Keratinocyte (primary cell): ENCODE measurements around the gene TPM1. TPM values are rescaled to one million over a fixed set of nuclear protein-coding genes. Genes with fewer than 3 reads are reported as not detected.

Experiments used
- DNase-seq: peaks from one replicate; pipeline ENCODE4 v3.0.0-alpha.2; 2011; ENCODE audit warnings: low read depth, missing footprints, low spot score
- FAIRE-seq: peaks from 2 replicates; lab custom pipeline; 2011; peaks lifted over from hg19 to GRCh38; lab: Jason Lieb, UNC
- H2AFZ ChIP-seq: 2 replicates; pipeline ENCODE4 v1.6.0; 2012; ENCODE audit warnings: low read length, control low read depth, inconsistent platforms; ENCODE audit not compliant: control insufficient read depth
- H3K27ac ChIP-seq: 2 replicates; pipeline ENCODE4 v1.5.1; 2011; ENCODE audit warnings: low read length; ENCODE audit not compliant: control insufficient read depth, insufficient read depth
- H3K27me3 ChIP-seq: 3 replicates; pipeline ENCODE4 v1.6.0; 2011; ENCODE audit warnings: low read length; ENCODE audit not compliant: control insufficient read depth, insufficient read depth; ENCODE audit errors: extremely low read depth
- H3K36me3 ChIP-seq, 2 experiments: 2 replicates in 1 of 2; 3 replicates in 1 of 2; pipeline ENCODE4 v1.5.1; 2011; ENCODE audit warnings: low read length in 2 of 2, mild to moderate bottlenecking in 1 of 2; ENCODE audit not compliant: control insufficient read depth in 2 of 2, insufficient read depth in 2 of 2; ENCODE audit errors: extremely low read depth in 1 of 2
- H3K4me1 ChIP-seq: 3 replicates; pipeline ENCODE4 v1.5.1; 2011; ENCODE audit warnings: low read length; ENCODE audit not compliant: control insufficient read depth, insufficient read depth; ENCODE audit errors: extremely low read depth
- H3K4me2 ChIP-seq: 3 replicates; pipeline ENCODE4 v1.6.0; 2011; ENCODE audit warnings: low read depth, low read length; ENCODE audit not compliant: control insufficient read depth, insufficient read depth; ENCODE audit errors: extremely low read depth
- H3K4me3 ChIP-seq, 3 experiments: fragments of 200-600 bp in 1 of 3; sonication (generic) in 1 of 3; 2 replicates in 2 of 3; 3 replicates in 1 of 3; pipeline ENCODE4 v1.5.1; 2011 to 2016; ENCODE audit warnings: low read length in 3 of 3, mild to moderate bottlenecking in 3 of 3, control low read depth in 2 of 3, inconsistent platforms in 1 of 3, low read depth in 1 of 3, mixed read lengths in 1 of 3, mixed run types in 1 of 3, moderate library complexity in 1 of 3; ENCODE audit not compliant: control insufficient read depth in 2 of 3, insufficient read depth in 2 of 3; ENCODE audit errors: extremely low read depth in 1 of 3
- H3K79me2 ChIP-seq: 2 replicates; pipeline ENCODE4 v1.6.0; 2012; ENCODE audit warnings: low read length; ENCODE audit not compliant: control insufficient read depth, insufficient read depth
- H3K9ac ChIP-seq: 3 replicates; pipeline ENCODE4 v1.6.0; 2011; ENCODE audit warnings: low read length; ENCODE audit not compliant: control insufficient read depth, insufficient read depth; ENCODE audit errors: extremely low read depth
- H3K9me1 ChIP-seq: 3 replicates; pipeline ENCODE4 v1.6.0; 2011; ENCODE audit warnings: low read length; ENCODE audit not compliant: control insufficient read depth, insufficient read depth; ENCODE audit errors: extremely low read depth
- H3K9me3 ChIP-seq: 2 replicates; pipeline ENCODE4 v1.5.1; 2012; ENCODE audit warnings: low read depth, low read length; ENCODE audit not compliant: control insufficient read depth
- H4K20me1 ChIP-seq: 3 replicates; pipeline ENCODE4 v1.6.0; 2011; ENCODE audit warnings: low read length; ENCODE audit not compliant: control insufficient read depth, insufficient read depth; ENCODE audit errors: extremely low read depth
- EZH2 ChIP-seq: IDR thresholded peaks from one replicate; pipeline ENCODE4 v1.6.1; 2012; ENCODE audit warnings: inconsistent platforms, mild to moderate bottlenecking, low read length, moderate library complexity
- dilution Hi-C: fragments of 300-500 bp; cut with MboI; formaldehyde crosslinking; loops from one replicate; pipeline ENCODE4 v1.7.0; 2020; ENCODE audit warnings: low sequenced_read_pairs; ENCODE audit not compliant: extremely low pct_ligation_motif_present
- polyA plus RNA-seq, 5 experiments: library from polyadenylated mRNA; depleted of rRNA in 3 of 5; stranded (reverse) in 3 of 5; stranded (forward) in 1 of 5; unstranded in 1 of 5; fragments of >200 nt; gene quantifications; 1 replicate in 1 of 5; 2 replicates in 3 of 5; 3 replicates in 1 of 5; pipeline versions ENCODE4 v1.2.1 to v1.2.3, GENCODE V29; 2011 to 2012; ENCODE audit warnings: missing spikeins in 2 of 5, low read depth in 1 of 5, low replicate concordance in 1 of 5
- TF ChIP-seq, protein P1 (sequence below), 3 experiments: IDR thresholded peaks in 1 of 3; conservative IDR thresholded peaks in 1 of 3; optimal IDR thresholded peaks in 1 of 3; 2 replicates in 2 of 3; 3 replicates in 1 of 3; pipeline versions ENCODE3 to v1.5.1; 2011; ENCODE audit warnings: low read length in 3 of 3, mild to moderate bottlenecking in 3 of 3, moderate library complexity in 2 of 3, control low read depth in 1 of 3, inconsistent platforms in 1 of 3; ENCODE audit not compliant: insufficient read depth in 2 of 3; ENCODE audit errors: extremely low read depth in 1 of 3

TPM1 gene
- polyA plus RNA-seq, 1 donor (not counting 4 experiments of a cell fraction or from before 2014, with no cell fraction given): 370 TPM

- Histone ChIP-seq H3K4me1 (peaks cover 11% of the 10 kb centered on the region), H3K36me3 (no peaks in the 10 kb centered on the region), H3K9me3 (no peaks in the 10 kb centered on the region), H3K27ac (no peak overlapping the region), H3K4me2 (no peak overlapping the region), H3K27me3 (no peaks in the 10 kb centered on the region), H4K20me1 (no peaks in the 10 kb centered on the region), H3K4me3 (no peak overlapping the region), H2AFZ (no peak overlapping the region), H3K9ac (no peak overlapping the region), H3K9me1 (peaks cover 2% of the 10 kb centered on the region), H3K79me2 (no peaks in the 10 kb centered on the region)
- FAIRE-seq (no peak), DNase-seq (no peak)
- TF ChIP-seq, protein P1, sequence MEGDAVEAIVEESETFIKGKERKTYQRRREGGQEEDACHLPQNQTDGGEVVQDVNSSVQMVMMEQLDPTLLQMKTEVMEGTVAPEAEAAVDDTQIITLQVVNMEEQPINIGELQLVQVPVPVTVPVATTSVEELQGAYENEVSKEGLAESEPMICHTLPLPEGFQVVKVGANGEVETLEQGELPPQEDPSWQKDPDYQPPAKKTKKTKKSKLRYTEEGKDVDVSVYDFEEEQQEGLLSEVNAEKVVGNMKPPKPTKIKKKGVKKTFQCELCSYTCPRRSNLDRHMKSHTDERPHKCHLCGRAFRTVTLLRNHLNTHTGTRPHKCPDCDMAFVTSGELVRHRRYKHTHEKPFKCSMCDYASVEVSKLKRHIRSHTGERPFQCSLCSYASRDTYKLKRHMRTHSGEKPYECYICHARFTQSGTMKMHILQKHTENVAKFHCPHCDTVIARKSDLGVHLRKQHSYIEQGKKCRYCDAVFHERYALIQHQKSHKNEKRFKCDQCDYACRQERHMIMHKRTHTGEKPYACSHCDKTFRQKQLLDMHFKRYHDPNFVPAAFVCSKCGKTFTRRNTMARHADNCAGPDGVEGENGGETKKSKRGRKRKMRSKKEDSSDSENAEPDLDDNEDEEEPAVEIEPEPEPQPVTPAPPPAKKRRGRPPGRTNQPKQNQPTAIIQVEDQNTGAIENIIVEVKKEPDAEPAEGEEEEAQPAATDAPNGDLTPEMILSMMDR (optimal IDR thresholded peaks at IDR 0.05 in 1 of 3, IDR thresholded peaks at IDR 0.05 in 1 of 3, conservative IDR thresholded peaks at IDR 0.05 in 1 of 3; ENCODE audit: extremely low read depth in 1 of 3, insufficient read depth in 2 of 3, low read length in 3 of 3): no peak
- no peak for TF ChIP-seq EZH2
- dilution Hi-C loops: no loop called here
These were observed 42.3 kb downstream of the TPM1 start for GRCh38 chr15:63084806-63085205.

DNA sequence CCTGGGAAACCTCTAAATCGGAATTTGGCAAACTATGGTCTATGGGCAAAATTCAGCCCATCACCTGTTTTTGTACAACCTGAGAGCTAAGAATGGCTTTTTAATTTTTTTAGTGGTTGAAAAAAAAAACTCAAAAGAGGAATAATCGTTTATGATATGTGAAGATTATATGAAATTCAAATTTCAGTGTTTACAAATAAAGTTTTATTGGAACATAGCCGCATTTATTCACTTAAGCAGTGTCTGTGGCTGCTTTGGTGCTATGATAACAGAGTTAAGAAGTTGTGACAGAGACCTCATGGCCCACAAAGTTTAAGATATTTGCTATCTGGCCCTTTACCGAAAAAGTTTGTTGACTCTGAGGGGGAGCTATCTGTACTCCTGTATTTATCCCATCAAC, 42.7 kb downstream of the TPM1 start:
- TF ChIP-seq, protein P1 (optimal IDR thresholded peaks at IDR 0.05 in 1 of 3, IDR thresholded peaks at IDR 0.05 in 1 of 3, conservative IDR thresholded peaks at IDR 0.05 in 1 of 3; ENCODE audit: extremely low read depth in 1 of 3, insufficient read depth in 2 of 3, low read length in 3 of 3): no peak
- no peak for TF ChIP-seq EZH2
- no peaks in the 10 kb centered on the region for H3K36me3 ChIP-seq
- H3K9me1 ChIP-seq: peaks cover 2% of the 10 kb centered on the region
- no peak overlapping the region for H3K9ac ChIP-seq
- H3K4me3 ChIP-seq: no peak overlapping the region
- no peaks in the 10 kb centered on the region for H3K79me2 ChIP-seq
- DNase-seq (no peak), FAIRE-seq (no peak)
- no peaks in the 10 kb centered on the region for H3K9me3 ChIP-seq
- no peak overlapping the region for H2AFZ ChIP-seq
- H3K27ac ChIP-seq: no peak overlapping the region
- peaks cover 6% of the 10 kb centered on the region for H3K4me1 ChIP-seq
- H3K27me3 ChIP-seq: no peaks in the 10 kb centered on the region
- no peaks in the 10 kb centered on the region for H4K20me1 ChIP-seq
- dilution Hi-C loops: no loop called here
- no peak overlapping the region for H3K4me2 ChIP-seq
